Inflammatory macrophage treated with lipopolysaccharide for 4 hours (primary cell): Measurements from ENCODE around the gene KIR2DL3.
A peak's percentile ranks its signal among the peaks of the same experiment; 100 is the strongest.
"Not testable (repeated sequence)": the region's sequence is repeated elsewhere in the genome, so short reads cannot be mapped to it uniquely, and the experiment has no call there.

Source experiments
- DNase-seq: peaks from one replicate; pipeline ENCODE4 v3.0.0-alpha.2; 2020

The KIR2DL3 gene

DNA sequence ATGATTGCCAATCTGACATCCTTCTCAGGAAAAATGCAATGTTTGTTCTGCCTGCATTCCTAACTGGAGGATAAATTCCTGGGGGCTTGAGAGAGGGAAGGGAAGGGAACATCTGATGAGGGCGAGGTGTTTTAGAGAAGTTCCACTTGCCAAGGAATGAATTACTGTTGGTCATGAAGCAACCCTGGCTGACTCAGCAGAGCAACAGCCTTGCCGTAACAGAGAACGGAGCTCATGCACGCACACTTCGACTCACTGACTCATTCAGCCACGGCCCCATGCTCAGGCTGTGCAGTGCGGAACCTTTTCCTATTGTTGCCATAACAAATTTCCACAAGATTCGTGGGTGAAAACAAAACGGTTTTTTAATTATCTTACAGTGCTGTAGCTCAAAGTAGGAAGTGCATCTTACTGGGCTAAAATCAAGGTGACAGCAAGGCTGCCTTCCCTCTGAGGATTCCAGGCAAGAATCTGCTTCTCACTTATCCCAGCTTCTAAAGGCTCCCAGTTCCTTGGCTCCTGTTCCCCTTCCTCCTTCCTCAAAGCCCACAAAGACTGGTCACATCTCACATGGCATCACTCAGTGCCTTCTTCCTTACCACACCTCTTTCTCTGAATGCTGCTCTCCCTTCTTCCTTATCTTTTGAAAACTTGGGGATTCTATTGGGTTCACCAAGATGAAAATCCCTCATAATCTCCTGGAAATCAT, 9.5 kb downstream of the KIR2DL3 start:
- DNase-seq: peak; percentile 90

DNA sequence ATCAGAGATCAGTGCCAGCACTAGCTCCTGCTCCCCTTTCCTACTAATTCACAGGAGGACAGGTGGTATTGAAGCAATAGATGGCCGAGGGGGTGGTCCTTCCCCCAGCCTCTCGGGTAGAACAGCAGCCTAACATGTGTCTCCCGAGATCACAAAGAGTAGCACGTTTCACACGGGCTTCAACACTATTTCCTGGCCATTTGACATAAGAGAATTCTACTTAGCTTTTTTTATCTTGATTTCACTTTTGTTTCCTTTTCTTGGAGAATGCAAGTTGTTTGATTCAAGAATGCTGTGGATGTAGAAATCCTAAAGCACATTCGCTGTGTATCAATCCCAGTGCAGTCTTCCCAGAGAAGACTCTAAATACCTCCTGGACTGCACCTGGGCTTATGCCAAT, 12.0 kb downstream of the KIR2DL3 start:
- DNase-seq: peak; percentile 81

DNA sequence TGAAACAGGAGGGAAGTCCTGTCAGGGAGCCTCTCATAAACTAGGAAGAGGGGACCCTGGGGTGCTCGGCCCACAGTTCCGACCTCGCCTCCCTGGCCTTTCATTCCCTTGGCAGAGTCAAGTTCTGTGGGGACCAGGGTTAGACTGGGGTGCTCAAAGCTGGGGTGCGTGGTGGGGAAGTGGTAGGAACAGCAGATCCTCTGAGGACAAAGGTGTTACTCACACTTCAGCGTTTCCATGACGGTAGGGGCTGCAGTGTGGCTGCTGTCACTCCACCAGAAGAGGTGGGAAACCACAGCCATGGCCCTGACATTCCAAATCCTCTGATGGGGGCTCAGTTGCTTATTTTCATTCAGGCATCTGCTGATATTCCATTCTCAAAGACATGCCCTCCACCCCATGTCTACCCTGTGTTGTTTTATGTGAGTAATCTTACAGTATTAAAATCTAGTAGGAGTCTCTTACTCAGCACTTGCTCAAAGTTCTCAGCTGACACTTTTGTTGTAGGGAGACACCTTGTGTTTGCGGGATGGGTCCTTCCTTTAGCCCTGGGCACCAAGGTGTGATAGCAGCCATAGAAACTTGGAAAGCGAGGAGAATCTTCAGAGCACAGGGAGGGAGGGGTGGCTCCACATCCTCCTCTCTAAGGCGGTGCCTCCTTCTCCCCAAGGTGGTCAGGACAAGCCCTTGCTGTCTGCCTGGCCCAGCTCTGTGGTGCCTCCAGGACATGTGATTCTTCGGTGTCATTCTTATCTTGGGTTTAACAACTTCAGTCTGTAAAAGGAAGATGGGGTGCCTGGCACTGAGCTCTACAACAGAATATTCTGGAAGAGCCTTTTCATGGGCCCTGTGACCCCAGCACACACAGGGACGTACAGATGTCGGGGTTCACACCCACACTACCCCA, 18.1 kb downstream of the KIR2DL3 start:
- not testable (repeated sequence) for DNase-seq

DNA sequence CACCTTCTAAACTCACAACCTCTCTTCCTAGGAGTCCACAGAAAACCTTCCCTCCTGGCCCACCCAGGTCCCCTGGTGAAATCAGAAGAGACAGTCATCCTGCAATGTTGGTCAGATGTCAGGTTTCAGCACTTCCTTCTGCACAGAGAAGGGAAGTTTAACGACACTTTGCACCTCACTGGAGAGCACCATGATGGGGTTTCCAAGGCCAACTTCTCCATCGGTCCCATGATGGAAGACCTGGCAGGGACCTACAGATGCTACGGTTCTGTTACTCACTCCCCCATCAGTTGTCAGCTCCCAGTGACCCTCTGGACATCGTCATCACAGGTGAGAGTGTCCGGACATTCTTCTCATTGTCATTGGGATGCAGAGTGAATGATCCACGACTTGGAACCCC, 20.3 kb downstream of the KIR2DL3 start:
- DNase-seq: not testable (repeated sequence)

DNA sequence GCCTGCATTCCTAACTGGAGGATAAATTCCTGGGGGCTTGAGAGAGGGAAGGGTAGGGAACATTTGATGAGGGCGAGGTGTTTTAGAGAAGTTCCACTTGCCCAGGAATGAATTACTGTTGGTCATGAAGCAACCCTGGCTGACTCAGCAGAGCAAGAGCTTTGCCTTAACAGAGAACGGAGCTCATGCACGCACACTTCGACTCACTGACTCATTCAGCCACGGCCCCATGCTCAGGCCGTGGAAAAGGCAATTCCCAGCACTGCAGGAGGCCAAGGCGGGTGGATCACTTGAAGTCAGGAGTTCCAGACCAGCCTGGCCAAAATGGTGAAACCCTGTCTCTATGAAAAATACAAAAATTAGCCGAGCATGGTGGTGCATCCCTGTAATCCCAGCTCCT, 25.9 kb downstream of the KIR2DL3 start:
- DNase-seq: peak; percentile 83

DNA sequence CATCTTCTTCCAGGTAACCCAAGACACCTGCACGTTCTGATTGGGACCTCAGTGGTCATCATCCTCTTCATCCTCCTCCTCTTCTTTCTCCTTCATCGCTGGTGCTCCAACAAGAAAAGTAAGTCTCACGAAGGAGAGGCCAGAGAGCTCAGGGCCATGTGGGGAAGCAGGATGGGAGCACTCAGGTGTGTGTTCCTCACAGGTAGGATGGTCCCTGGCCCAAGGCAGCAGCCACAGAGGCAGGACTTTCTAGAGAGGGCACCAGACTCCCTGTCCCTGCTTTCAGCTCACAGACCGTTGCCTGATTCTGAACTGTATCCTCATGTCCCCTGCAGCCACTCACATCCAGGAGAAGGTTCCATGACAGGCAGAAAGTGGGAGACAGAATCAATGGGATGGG, 28.2 kb downstream of the KIR2DL3 start:
- DNase-seq: not testable (repeated sequence)

DNA sequence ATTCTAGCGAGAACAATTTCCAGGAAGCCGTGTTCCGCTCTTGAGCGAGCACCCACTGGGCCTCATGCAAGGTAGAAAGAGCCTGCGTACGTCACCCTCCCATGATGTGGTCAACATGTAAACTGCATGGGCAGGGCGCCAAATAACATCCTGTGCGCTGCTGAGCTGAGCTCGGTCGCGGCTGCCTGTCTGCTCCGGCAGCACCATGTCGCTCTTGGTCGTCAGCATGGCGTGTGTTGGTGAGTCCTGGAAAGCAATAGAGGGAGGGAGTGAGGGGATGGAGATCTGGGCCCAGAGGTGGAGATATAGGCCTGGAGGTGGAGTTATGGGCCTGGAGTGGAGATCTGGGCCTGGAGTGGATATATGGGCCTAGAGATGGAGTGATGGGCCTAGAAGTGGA, 31.3 kb downstream of the KIR2DL3 start, which contains the start of gene KIR2DL1:
Gene KIR2DL1 (plus strand): TSS at position 148 of the 400 bp plus-strand sequence. CDS start 58 bp downstream, at position 206.
- not testable (repeated sequence) for DNase-seq

DNA sequence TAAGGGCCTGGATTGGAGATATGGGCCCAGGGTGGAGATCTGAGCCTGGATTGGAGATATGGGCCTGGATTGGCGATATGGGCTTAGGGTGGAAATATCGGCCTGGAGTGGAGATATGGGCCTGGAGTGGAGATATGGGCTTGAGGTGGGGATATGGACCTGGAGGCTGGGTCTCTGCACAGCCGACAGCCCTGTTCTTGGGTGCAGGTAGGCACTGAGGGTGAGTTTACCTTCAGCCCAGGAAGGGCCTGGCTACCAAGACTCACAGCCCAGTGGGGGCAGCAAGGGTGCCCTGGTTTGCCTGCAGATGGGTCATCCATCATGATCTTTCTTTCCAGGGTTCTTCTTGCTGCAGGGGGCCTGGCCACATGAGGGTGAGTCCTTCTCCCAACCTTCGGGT, 32.2 kb downstream of the KIR2DL3 start:
- DNase-seq: not testable (repeated sequence)

DNA sequence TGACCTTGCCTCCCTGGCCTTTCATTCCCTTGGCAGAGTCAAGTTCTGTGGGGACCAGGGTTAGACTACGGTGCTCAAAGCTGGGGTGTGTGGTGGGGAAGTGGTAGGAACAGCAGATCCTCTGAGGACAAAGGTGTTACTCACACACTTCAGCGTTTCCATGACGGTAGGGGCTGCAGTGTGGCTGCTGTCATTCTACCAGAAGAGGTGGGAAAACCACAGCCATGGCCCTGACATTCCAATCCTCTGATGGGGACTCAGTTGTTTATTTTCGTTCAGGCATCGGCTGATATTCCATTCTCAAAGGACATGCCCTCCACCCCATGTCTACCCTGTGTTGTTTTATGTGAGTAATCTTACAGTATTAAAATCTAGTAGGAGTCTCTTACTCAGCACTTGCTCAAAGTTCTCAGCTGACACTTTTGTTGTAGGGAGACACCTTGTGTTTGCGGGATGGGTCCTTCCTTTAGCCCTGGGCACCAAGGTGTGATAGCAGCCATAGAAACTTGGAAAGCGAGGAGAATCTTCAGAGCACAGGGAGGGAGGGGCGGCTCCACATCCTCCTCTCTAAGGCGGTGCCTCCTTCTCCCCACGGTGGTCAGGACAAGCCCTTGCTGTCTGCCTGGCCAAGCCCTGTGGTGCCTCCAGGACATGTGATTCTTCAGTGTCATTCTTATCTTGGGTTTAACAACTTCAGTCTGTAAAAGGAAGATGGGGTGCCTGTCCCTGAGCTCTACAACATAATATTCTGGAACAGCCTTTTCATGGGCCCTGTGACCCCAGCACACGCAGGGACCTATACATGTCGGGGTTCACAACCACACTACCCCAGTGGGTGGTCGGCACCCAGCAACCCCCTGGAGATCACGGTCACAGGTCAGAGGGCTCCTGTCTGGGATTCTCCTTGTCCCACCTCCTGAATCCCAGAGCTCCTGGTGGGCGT, 33.0 kb downstream of the KIR2DL3 start:
- not testable (repeated sequence) for DNase-seq

DNA sequence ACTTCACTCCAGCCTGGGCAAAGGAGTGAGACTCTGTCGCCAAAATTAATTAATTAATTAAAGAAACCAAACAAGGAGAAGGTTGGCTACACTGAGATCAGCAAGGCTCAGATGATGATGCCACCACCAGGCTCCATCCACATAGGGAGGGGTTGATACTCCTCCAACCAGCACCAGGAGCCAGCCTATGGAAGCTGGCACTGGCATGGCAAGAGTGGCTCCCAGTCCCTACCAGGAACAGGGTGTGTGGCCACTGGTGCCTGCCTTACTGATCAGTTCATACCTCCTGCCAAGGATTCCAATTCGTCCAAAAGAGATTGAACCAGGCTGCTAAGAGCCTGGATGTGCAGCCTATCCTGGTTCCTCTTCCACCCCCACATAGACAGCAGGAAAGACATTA, 34.4 kb downstream of the KIR2DL3 start:
- not testable (repeated sequence) for DNase-seq

DNA sequence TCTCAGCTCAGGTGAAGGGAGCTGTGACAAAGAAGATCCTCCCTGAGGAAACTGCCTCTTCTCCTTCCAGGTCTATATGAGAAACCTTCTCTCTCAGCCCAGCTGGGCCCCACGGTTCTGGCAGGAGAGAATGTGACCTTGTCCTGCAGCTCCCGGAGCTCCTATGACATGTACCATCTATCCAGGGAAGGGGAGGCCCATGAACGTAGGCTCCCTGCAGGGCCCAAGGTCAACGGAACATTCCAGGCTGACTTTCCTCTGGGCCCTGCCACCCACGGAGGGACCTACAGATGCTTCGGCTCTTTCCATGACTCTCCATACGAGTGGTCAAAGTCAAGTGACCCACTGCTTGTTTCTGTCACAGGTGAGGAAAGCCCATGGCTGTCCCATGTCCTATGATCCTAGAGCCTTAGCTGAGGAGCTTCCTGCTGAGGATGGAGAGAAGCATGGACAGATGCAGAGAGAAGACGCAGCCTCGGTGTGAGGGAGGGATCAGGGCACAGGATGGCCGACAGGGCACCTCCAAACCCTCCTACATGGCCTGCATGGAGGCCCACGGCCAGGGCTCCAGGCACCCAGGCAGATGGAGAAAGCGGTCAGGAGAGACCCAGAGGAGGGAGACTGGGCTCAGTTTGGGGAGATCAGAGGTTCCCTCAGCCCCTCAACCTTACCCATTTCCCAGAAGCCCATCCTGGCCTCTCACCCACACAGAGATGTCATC, 36.9 kb downstream of the KIR2DL3 start:
- not testable (repeated sequence) for DNase-seq

DNA sequence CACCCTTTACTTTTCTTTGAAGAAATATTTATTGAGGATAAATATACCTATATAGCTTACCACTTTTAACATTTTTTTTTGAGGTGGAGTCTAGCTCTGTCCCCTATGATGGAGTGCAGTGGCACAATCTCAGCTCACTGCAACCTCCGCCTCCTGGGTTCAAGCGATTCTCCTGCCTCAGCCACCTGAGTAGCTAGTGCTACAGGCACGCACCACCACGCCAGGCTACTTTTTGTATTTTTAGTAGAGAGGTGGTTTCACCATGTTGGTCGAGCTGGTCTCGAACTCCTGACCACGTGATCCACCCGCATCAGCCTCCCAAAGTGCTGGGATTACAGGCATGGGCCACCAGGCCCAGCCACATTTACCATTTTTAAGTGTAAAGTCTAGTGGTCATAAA, 37.5 kb downstream of the KIR2DL3 start:
- not testable (repeated sequence) for DNase-seq

DNA sequence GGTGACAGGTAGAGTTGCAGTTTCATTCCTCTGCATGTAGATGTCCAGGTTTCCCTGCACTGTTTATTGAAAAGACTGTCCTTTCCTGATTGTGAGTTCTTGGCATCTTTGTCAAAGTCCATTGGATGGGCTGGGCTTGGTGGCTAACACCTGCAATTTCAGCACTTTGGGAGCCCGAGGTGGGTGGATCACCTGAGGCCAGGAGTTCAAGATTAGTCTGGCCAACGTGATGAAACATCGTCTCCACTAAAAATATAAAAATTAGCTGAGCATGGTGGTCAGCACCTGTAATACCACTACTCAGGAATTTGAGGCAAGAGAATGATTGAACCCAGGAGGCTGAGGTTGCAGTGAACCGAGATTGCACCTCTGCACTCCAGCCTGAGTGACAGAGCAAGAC, 39.5 kb downstream of the KIR2DL3 start:
- not testable (repeated sequence) for DNase-seq

DNA sequence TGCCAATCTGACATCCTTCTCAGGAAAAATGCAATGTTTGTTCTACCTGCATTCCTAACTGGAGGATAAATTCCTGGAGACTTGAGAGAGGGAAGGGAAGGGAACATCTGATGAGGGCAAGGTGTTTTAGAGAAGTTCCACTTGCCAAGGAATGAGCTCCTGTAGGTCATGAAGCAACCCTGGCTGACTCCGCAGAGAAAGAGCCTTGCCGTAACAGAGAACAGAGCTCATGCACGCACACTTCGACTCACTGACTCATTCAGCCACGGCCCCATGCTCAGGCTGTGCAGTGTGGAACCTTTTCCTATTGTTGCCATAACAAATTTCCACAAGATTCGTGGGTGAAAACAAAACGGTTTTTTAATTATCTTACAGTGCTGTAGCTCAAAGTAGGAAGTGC, 40.6 kb downstream of the KIR2DL3 start:
- peak; percentile 82 for DNase-seq

DNA sequence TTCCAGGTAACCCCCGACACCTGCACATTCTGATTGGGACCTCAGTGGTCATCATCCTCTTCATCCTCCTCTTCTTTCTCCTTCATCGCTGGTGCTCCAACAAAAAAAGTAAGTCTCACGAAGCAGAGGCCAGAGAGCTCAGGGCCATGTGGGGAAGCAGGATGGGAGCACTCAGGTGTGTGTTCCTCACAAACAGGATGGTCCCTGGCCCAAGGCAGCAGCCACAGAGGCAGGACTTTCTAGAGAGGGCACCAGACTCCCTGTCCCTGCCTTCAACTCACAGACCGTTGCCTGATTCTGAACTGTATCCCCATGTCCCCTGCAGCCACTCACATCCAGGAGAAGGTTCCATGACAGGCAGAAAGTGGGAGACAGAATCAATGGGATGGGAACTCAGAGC, 44.6 kb downstream of the KIR2DL3 start:
- not testable (repeated sequence) for DNase-seq

DNA sequence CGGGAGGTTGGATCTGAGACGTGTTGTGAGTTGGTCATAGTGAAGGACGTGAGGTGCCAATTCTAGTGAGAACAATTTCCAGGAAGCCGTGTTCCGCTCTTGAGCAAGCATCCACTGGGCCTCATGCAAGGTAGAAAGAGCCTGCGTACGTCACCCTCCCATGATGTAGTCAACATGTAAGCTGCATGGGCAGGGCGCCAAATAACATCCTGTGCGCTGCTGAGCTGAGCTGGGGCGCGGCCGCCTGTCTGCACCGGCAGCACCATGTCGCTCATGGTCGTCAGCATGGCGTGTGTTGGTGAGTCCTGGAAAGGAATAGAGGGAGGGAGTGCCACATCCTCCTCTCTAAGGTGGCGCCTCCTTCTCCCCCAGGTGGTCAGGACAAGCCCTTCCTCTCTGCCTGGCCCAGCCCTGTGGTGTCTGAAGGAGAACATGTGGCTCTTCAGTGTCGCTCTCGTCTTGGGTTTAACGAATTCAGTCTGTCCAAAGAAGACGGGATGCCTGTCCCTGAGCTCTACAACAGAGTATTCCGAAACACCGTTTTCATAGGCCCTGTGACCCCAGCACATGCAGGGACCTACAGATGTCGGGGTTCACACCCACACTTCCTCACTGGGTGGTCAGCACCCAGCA, 47.9 kb downstream of the KIR2DL3 start:
- DNase-seq: not testable (repeated sequence)

DNA sequence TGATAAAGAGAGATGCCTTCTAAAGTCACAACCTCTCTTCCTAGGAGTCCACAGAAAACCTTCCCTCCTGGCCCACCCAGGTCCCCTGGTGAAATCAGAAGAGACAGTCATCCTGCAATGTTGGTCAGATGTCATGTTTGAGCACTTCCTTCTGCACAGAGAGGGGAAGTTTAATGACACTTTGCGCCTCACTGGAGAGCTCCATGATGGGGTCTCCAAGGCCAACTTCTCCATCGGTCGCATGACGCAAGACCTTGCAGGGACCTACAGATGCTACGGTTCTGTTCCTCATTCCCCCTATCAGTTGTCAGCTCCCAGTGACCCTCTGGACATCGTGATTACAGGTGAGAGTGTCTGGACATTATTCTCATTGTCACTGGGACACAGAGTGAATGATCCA, 49.8 kb downstream of the KIR2DL3 start:
- DNase-seq: peak; percentile 74

DNA sequence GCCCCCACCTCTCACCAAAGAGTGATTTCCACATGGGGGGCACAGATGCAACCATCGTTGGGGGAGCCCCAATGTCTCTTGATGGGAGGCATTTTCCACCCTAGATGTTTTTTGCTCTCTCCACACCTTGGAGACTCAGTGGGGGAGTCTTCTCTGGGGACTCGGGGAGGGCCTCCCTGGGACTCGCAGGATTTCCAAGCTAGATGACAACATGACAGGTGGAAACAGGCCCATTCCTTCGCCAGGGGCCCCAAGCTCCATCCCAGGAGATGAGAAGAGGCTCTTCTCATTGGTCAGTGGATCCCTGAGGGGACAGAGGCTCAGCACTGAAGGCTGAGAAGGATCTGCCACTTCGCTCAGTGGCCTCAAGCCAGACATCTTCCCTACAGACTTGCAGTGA, 52.4 kb downstream of the KIR2DL3 start:
- DNase-seq: no peak

DNA sequence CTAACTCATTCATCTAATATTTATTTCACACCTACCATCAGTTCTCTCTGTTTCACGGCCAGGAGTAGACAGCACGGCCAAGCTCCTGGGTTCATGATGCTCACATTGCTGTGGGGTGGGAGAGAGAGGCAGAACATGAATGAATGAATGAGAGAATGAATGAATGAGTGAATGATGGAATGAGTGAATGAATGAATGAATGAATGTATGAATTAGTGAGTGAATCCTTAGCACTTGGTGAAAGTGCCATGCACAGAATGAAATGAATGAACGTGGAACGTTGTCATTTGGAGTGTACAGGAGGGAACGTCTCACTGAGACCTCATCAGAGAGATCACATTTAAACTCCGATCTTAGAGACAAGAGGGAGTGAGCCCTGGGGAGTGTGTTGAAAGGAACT, 53.2 kb downstream of the KIR2DL3 start:
- DNase-seq: no peak

DNA sequence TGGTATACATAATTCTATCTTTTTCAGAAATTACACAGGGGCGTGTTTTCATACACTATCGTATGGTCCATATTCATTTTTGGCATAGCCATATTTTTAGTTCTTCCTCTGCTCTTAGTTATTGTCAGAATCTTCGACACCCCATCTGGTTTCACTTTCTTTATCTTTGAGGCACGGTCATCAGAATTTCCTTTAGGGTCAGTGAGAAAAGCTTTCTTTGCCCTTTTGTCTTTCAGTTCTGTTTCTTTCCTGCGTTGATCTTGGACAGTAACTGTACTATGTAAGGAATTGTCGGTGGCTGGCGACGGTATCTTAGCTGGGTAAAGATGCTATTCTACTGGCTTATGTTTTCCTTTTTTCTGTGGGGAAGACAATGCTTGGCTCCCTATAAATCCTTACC, 54.5 kb downstream of the KIR2DL3 start:
- peak; percentile 85 for DNase-seq

DNA sequence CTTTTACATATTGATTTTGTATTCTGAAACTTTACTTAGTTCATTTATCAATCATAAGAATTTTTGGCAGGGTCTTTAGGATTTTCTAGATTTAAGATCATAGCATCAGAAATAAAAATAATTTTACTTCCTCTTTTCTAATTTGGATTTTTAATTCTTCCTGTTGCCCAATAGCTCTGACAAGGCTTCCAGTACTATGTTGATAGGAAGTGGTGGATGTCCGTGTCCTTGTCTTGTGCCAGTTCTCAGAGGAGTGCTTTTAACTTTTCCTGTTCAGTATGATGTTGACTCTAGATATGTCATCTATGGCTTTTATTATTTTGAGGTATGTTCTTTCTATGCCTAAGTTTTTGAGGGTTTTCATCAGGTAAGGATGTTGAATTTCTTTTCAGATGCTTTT, 57.4 kb downstream of the KIR2DL3 start:
- peak; percentile 71 for DNase-seq
